ENCODE results near the gene IRAK2. TPM values are rescaled to one million over a fixed set of nuclear protein-coding genes. Genes with fewer than 3 reads are reported as not detected.
"Not testable (repeated sequence)": the region's sequence is repeated elsewhere in the genome, so short reads cannot be mapped to it uniquely, and the experiment has no call there.

The IRAK2 gene
- total RNA-seq, 1 donor from 2014 or later: 0.20 TPM

- H3K4me3 Mint-ChIP-seq (ENCODE audit: unreplicated experiment): no peak overlapping the region
- DNase-seq: no peak
- no peak for TF ChIP-seq CTCF (IDR thresholded peaks at IDR 0.05; ENCODE audit: partially characterized antibody, unreplicated experiment)
Observed at GRCh38 chr3:10160346-10160745, 4.4 kb upstream of the IRAK2 start.

GRCh38 chr3:10160925-10161324 is 3.8 kb upstream of the IRAK2 start:
- H3K4me3 Mint-ChIP-seq (ENCODE audit: unreplicated experiment): no peak overlapping the region
- DNase-seq: no peak
- H3K4me1 Mint-ChIP-seq (ENCODE audit: low read depth, unreplicated experiment): no peaks in the 10 kb centered on the region
- no peak for TF ChIP-seq CTCF (IDR thresholded peaks at IDR 0.05; ENCODE audit: partially characterized antibody, unreplicated experiment)
- H3K27ac Mint-ChIP-seq (ENCODE audit: unreplicated experiment): no peak overlapping the region
- H3K27me3 Mint-ChIP-seq (ENCODE audit: unreplicated experiment): peaks cover 5% of the 10 kb centered on the region
- no peaks in the 10 kb centered on the region for H3K9me3 Mint-ChIP-seq (ENCODE audit: unreplicated experiment)
- H3K36me3 Mint-ChIP-seq (ENCODE audit: unreplicated experiment): no peaks in the 10 kb centered on the region

More at GRCh38 chr3:10160346-10160745, 4.4 kb upstream of the IRAK2 start:
- Mint-ChIP-seq H3K27me3 (ENCODE audit: unreplicated experiment) (peaks cover 5% of the 10 kb centered on the region), H3K4me1 (ENCODE audit: low read depth, unreplicated experiment) (no peaks in the 10 kb centered on the region), H3K9me3 (ENCODE audit: unreplicated experiment) (no peaks in the 10 kb centered on the region), H3K36me3 (ENCODE audit: unreplicated experiment) (no peaks in the 10 kb centered on the region), H3K27ac (ENCODE audit: unreplicated experiment) (no peak overlapping the region)

- Mint-ChIP-seq H3K36me3 (ENCODE audit: unreplicated experiment) (no peaks in the 10 kb centered on the region), H3K4me3 (ENCODE audit: unreplicated experiment) (no peak overlapping the region), H3K27ac (ENCODE audit: unreplicated experiment) (no peak overlapping the region), H3K9me3 (ENCODE audit: unreplicated experiment) (no peaks in the 10 kb centered on the region), H3K4me1 (ENCODE audit: low read depth, unreplicated experiment) (no peaks in the 10 kb centered on the region), H3K27me3 (ENCODE audit: unreplicated experiment) (peaks cover 10% of the 10 kb centered on the region)
- no peak for TF ChIP-seq CTCF (IDR thresholded peaks at IDR 0.05; ENCODE audit: partially characterized antibody, unreplicated experiment)
- no peak for DNase-seq
Observed at GRCh38 chr3:10162185-10162584, 2.5 kb upstream of the IRAK2 start.

- not testable (repeated sequence) for H3K27me3 Mint-ChIP-seq (ENCODE audit: unreplicated experiment); H3K9me3 Mint-ChIP-seq (ENCODE audit: unreplicated experiment); H3K4me1 Mint-ChIP-seq (ENCODE audit: low read depth, unreplicated experiment)
Observed at GRCh38 chr3:10164201-10164545, 546 bp upstream of the IRAK2 start.

GRCh38 chr3:10166213-10166604 is 1.5 kb downstream of the IRAK2 start:
- H3K4me3 Mint-ChIP-seq (ENCODE audit: unreplicated experiment): no peak overlapping the region
- peaks cover 11% of the 10 kb centered on the region for H3K36me3 Mint-ChIP-seq (ENCODE audit: unreplicated experiment)
- no peak for TF ChIP-seq CTCF (IDR thresholded peaks at IDR 0.05; ENCODE audit: partially characterized antibody, unreplicated experiment)
- peaks cover 10% of the 10 kb centered on the region for H3K27me3 Mint-ChIP-seq (ENCODE audit: unreplicated experiment)
- DNase-seq: no peak
- H3K9me3 Mint-ChIP-seq (ENCODE audit: unreplicated experiment): peaks cover 4% of the 10 kb centered on the region
- H3K27ac Mint-ChIP-seq (ENCODE audit: unreplicated experiment): no peak overlapping the region
- H3K4me1 Mint-ChIP-seq (ENCODE audit: low read depth, unreplicated experiment): no peaks in the 10 kb centered on the region

More at GRCh38 chr3:10164201-10164545, 546 bp upstream of the IRAK2 start:
- not testable (repeated sequence) for DNase-seq; H3K36me3 Mint-ChIP-seq (ENCODE audit: unreplicated experiment); H3K27ac Mint-ChIP-seq (ENCODE audit: unreplicated experiment)
- H3K4me3 Mint-ChIP-seq (ENCODE audit: unreplicated experiment): peak overlapping the region; percentile 69

Data from glutamatergic neuron (in vitro differentiated cells).